Stimulated activated naive B cell treated with anti-CD40 and anti-IgM and Interleukin-4, amounts not matched to agents 10 μg/mL and 1 μg/mL and 100 μg/mL, for 72 hours (primary cell): Measurements from ENCODE around the gene KAT7.
"Not testable (repeated sequence)": the region's sequence is repeated elsewhere in the genome, so short reads cannot be mapped to it uniquely, and the experiment has no call there.

Source experiments
- ATAC-seq, 2 donors: fragments of 150-1000 bp; cut with Tn5 transposase; replicated peaks; 2 replicates each; pipeline ENCODE4 v1.10.0; 2021; ENCODE audit warnings: moderate library complexity in 1 of 2
- DNase-seq: peaks from one replicate; pipeline ENCODE4 v3.0.0; 2021
- H3K27ac Mint-ChIP-seq: one replicate; pipeline ENCODE4 v1.8.0; 2022; ENCODE audit warnings: mild to moderate bottlenecking, mixed read lengths
- H3K27me3 Mint-ChIP-seq, 2 donors: one replicate each; pipeline ENCODE4 v1.8.0; 2022; ENCODE audit warnings: mixed read lengths in 2 of 2
- H3K36me3 Mint-ChIP-seq, 2 donors: one replicate each; pipeline ENCODE4 v1.8.0; 2022; ENCODE audit warnings: mixed read lengths in 2 of 2, mild to moderate bottlenecking in 1 of 2
- H3K4me1 Mint-ChIP-seq, 2 donors: one replicate each; pipeline ENCODE4 v1.8.0; 2022; ENCODE audit warnings: mixed read lengths in 2 of 2, mild to moderate bottlenecking in 1 of 2
- H3K4me3 Mint-ChIP-seq, 2 donors: one replicate each; pipeline ENCODE4 v1.8.0; 2022; ENCODE audit warnings: mild to moderate bottlenecking in 2 of 2, mixed read lengths in 2 of 2, moderate library complexity in 1 of 2
- H3K9me3 Mint-ChIP-seq, 2 donors: one replicate each; pipeline ENCODE4 v1.8.0; 2022; ENCODE audit warnings: mixed read lengths in 2 of 2, mild to moderate bottlenecking in 1 of 2

The KAT7 gene

DNA sequence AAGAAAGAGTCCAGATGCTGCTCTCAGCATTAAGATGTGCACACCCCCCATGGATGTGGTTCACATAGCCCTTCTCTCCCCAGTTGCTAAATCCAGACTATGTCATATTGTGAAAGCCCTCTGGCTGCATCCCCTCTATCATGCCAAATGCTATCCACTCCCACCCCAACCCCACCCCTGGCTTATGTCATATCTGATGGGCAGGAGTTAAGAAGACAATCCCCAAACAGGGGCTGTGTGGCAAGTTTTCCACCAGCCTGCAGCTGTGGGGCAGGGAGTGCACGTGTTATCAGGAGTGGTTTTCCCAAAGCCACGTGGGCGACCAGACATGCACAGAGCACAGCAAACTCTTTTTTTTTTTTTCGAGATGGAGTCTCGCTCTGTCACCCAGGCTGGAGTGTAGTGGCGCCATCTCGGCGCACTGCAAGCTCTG lies 34.5 kb upstream of the KAT7 start:
- Mint-ChIP-seq H3K4me3 (no peak overlapping the region), H3K36me3 (peaks cover 7 to 30% of the 10 kb centered on the region in 2 donors), H3K4me1 (peaks cover 31 to 65% of the 10 kb centered on the region in 2 donors), H3K27ac (no peak overlapping the region), H3K9me3 (no peaks in the 10 kb centered on the region), H3K27me3 (no peaks in the 10 kb centered on the region)
- no peak for ATAC-seq
- no peak for DNase-seq

DNA sequence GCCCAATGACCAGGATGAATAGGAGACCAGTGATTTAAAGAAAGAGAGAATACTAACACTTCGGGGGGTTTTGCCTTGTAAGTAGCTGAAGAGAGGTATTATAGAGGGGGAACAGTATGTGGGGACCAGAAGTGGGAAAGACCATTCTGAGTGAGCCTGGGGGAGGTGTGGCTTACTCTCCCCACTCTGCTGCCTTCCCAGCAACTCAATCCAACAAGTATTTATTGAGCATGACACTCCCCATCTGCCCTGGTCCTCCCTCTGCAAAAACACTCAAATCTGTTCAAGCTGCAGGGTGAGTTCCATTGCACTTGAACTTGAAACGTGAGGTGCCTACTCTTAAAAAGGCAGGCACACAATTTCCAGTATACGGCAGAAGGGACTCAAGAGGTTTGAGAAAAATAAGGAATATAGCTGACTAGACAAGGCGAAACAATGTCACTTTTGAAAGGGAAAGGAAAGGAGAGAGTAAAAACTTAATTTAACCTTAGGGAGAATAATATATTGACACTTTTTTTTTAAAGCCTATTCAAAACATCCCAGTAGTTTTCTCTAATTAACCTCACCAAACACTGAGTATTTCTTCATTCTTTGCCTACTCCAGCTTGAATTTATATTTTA lies 32.7 kb upstream of the KAT7 start:
- Mint-ChIP-seq H3K27ac (no peak overlapping the region), H3K27me3 (no peaks in the 10 kb centered on the region), H3K4me3 (no peak overlapping the region), H3K9me3 (no peaks in the 10 kb centered on the region), H3K4me1 (peaks cover 29 to 66% of the 10 kb centered on the region in 2 donors), H3K36me3 (peaks cover 7 to 21% of the 10 kb centered on the region in 2 donors)
- DNase-seq (no peak), ATAC-seq (no peak)

DNA sequence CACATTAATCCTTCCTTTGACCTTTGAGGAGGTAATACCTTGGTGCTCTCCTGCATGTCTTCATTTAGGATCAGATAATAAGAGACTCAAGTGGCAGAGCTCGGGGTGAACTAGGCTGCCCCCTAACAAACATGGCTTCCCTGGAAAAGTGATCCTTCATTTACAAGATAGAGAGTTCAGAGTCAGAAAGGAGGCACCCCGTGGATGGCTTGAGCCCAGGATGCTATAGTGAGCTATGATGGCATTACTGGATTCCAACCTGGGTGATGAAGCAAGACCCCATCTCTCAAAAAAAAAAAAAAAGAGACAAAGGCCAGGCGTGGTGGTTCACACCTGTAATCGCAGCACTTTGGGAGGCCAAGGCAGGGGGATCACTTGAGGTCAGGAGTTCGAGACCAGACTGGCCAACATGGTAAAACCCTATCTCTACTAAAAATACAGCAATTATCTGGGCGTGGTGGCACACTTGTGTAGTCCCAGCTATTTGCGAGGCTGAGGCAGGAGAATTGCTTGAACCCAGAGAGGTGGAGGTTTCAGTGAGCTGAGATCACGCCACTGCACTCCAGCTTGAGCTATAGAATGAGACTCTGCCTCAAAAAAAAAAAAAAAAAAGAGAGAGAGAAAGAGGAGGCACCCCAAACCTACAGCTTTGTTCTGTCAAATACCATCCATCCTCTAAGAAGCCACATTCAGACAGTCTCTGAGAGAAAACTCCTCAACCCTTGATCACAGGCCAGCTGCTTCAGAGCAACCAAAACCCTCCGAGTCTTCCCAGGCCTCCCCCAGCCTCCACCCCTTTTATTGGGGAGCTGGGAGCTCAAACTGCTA lies 31.9 kb upstream of the KAT7 start:
- H3K4me1 Mint-ChIP-seq: peaks cover 32 to 73% of the 10 kb centered on the region in 2 donors
- H3K36me3 Mint-ChIP-seq: peaks cover 7 to 21% of the 10 kb centered on the region in 2 donors
- H3K4me3 Mint-ChIP-seq: no peak overlapping the region
- no peaks in the 10 kb centered on the region for H3K9me3 Mint-ChIP-seq
- no peaks in the 10 kb centered on the region for H3K27me3 Mint-ChIP-seq
- ATAC-seq (no peak), DNase-seq (no peak)
- no peak overlapping the region for H3K27ac Mint-ChIP-seq

DNA sequence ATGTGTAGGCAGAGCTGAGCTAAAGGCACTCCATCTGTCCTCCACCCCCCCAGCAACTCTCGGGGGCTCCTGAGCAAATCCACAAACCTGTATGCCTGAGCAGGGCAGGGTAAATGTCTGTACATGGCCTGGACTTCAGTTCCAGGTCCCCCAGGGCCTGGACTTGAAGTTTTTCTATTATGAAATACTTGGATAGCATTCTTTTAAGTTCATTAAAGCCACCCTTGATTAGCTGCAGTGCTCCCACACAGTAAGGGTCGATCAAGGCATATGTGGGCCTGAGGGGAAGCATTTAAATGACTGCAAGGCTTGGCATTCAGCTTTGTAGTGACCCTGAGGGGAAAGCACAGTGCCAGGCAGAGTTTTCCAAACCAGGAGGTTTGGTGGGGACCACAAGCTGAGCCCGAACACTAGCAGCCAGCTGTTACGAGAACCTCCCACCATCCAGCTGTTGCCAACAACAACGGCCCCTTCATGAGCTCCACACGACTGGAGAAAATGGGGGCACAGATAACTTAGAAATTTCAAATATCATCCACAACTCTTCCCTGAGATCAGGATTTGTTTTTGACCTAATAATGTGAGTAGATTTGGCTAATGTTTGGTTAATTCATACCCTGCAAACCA lies 31.2 kb upstream of the KAT7 start:
- DNase-seq (no peak), ATAC-seq (no peak)
- peaks cover 34 to 77% of the 10 kb centered on the region in 2 donors for H3K4me1 Mint-ChIP-seq
- no peak overlapping the region for H3K27ac Mint-ChIP-seq
- peaks cover 6 to 19% of the 10 kb centered on the region in 2 donors for H3K36me3 Mint-ChIP-seq
- H3K9me3 Mint-ChIP-seq: no peaks in the 10 kb centered on the region
- no peaks in the 10 kb centered on the region for H3K27me3 Mint-ChIP-seq
- no peak overlapping the region for H3K4me3 Mint-ChIP-seq

DNA sequence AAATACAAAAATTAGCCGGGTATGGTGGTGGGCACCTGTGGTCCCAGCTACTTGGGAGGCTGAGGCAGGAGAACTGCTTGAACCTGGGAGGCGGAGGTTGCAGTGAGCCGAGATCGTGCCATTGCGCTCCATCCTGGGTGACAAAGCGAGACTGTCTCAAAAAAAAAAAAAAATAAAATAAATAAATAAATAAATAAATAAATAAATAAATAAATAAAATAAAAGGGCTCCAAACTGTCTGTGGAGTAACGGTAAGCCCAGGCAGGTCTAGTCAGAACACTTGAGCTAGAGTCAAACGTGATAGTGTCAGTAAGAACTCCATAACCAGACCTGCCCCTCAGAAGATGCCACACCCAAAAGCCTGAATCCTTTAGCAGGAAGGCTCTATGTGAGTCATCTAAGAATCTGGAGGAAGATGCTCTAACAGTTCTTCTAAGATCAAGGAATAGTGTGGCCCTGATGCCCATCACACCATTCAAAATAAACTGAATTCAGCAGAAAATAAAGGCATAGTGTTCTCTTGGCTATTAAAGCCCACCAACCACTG lies 29.9 kb upstream of the KAT7 start:
- H3K4me3 Mint-ChIP-seq, H3K27me3 Mint-ChIP-seq, H3K9me3 Mint-ChIP-seq, H3K27ac Mint-ChIP-seq, ATAC-seq, DNase-seq: not testable (repeated sequence)
- Mint-ChIP-seq H3K4me1 (peaks cover 43 to 77% of the 10 kb centered on the region in 2 donors), H3K36me3 (peaks cover 6 to 19% of the 10 kb centered on the region in 2 donors)

DNA sequence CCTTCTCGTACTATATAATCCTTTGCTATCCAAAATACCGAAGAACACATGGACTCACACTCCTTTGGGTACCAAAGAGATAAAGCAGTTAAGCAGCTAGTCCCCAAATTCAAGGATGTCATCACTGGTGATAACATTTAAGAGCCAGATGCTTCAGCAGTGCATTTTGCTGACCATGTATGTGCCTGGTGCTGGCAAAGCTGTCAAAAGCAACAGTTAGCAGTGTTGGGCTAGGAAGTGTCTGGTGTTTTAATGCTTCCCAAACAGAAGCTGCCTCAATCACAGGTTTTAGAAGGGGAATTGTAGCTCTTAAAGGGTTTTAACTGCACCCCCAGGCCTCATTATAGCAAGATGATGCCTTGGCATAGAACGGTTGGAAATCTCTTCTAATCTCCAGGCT lies 29.3 kb upstream of the KAT7 start:
- H3K27me3 Mint-ChIP-seq: no peaks in the 10 kb centered on the region
- H3K4me3 Mint-ChIP-seq: no peak overlapping the region
- H3K4me1 Mint-ChIP-seq: peaks cover 45 to 76% of the 10 kb centered on the region in 2 donors
- ATAC-seq (no peak), DNase-seq (no peak)
- H3K36me3 Mint-ChIP-seq: peaks cover 6 to 20% of the 10 kb centered on the region in 2 donors
- H3K9me3 Mint-ChIP-seq: peaks cover 0 to under 1% of the 10 kb centered on the region in 2 donors
- no peak overlapping the region for H3K27ac Mint-ChIP-seq

DNA sequence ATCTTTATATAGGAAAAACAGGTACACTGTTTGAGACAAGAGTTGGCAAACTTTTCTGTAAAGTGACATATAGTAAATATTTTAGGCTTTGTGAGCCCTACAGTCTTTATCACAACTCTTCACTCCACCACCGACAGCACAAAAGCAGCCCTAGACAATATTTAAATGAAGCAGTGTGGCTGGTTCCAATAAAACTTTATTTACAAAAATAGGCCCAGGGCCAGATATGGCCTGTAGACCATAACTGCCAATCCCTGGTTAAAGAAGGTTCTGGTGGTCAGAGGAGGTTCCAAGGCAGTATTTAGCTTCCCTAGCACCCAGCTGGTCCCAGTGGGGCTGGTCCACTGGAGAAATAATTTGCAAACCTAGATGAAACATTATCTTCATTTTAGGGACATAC lies 28.2 kb upstream of the KAT7 start:
- ATAC-seq: no peak
- peaks cover 6 to 18% of the 10 kb centered on the region in 2 donors for H3K36me3 Mint-ChIP-seq
- H3K4me1 Mint-ChIP-seq: peaks cover 42 to 79% of the 10 kb centered on the region in 2 donors
- no peak for DNase-seq
- H3K27me3 Mint-ChIP-seq: no peaks in the 10 kb centered on the region
- no peak overlapping the region for H3K4me3 Mint-ChIP-seq
- peaks cover 0 to 3% of the 10 kb centered on the region in 2 donors for H3K9me3 Mint-ChIP-seq
- no peak overlapping the region for H3K27ac Mint-ChIP-seq

DNA sequence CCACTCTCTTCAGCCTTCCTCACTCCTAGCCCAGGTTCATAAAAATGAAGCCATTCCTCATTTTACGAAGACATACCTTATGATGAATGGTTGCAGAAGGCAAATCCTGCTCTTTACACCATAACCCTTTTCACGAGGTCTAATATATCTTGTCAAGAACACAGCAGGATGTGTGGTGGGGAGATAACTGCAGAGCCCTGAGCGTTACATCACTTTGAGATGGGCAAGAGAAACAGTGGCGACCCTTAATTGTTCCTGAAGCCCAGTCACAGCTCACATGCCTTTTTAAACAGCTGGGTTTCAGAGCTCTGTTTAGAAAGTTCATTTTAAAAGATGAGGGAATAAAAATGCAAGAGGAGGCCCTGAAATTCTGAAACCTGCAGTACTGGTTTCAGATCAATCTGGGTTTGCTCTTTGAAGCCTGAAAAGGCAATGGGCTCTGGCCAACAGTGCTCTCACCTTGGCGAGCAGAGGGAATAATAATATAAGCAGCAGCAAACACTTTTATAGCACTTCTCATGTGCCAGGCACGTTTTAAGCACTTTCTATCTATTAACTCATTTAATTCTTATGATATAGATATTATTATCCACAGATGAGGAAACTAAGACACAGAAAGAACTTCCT lies 27.4 kb upstream of the KAT7 start:
- H3K4me3 Mint-ChIP-seq: peak overlapping the region in 1 of 2 donors; percentile 19
- peaks cover 38 to 75% of the 10 kb centered on the region in 2 donors for H3K4me1 Mint-ChIP-seq
- H3K9me3 Mint-ChIP-seq: peaks cover 4 to 5% of the 10 kb centered on the region in 2 donors
- H3K36me3 Mint-ChIP-seq: peaks cover 6 to 14% of the 10 kb centered on the region in 2 donors
- ATAC-seq (no peak), DNase-seq (no peak)
- H3K27ac Mint-ChIP-seq: no peak overlapping the region
- no peaks in the 10 kb centered on the region for H3K27me3 Mint-ChIP-seq

DNA sequence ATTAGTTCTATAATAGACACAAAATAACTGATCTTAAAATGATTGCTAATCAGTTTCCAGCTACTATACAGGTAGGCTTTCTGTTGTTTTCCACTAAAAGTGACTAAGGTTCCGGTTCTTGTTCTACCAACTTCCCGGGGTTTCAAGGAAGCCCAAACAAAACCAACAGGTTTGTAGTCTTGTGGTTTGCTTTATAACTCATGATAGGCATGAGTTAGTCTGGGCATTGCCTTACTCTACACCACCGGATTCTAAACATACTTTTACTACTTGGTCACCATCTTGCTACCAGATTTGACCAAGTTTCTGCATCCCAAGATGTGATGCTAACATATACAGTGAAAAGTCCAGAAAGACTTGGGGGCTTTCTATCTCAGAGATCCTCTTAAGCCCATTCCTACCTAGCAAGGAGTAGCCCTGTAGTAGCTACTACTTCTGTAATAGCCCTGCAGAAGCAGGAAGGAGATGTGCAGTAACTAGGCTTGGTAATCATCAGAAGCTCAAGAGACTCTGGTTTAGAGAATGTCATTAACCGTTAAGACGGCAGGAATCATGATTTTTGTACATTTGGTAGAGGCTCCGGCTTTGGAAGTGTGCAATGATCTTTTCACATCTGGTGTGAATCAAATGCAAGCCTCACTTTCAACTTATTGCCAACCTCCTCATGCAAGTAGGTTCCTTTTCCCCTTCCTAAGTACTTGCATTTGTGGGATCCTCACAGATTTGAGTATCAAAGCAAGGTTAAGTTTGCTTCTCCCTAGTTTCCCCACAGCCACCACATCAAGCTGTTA lies 26.1 kb upstream of the KAT7 start:
- Mint-ChIP-seq H3K27me3 (no peaks in the 10 kb centered on the region), H3K27ac (peak overlapping the region; percentile 22), H3K9me3 (peaks cover 4 to 5% of the 10 kb centered on the region in 2 donors), H3K4me3 (peak overlapping the region; percentile 84 to 99), H3K4me1 (peaks cover 33 to 63% of the 10 kb centered on the region in 2 donors), H3K36me3 (peaks cover 3 to 10% of the 10 kb centered on the region in 2 donors)
- ATAC-seq (no peak), DNase-seq (no peak)

DNA sequence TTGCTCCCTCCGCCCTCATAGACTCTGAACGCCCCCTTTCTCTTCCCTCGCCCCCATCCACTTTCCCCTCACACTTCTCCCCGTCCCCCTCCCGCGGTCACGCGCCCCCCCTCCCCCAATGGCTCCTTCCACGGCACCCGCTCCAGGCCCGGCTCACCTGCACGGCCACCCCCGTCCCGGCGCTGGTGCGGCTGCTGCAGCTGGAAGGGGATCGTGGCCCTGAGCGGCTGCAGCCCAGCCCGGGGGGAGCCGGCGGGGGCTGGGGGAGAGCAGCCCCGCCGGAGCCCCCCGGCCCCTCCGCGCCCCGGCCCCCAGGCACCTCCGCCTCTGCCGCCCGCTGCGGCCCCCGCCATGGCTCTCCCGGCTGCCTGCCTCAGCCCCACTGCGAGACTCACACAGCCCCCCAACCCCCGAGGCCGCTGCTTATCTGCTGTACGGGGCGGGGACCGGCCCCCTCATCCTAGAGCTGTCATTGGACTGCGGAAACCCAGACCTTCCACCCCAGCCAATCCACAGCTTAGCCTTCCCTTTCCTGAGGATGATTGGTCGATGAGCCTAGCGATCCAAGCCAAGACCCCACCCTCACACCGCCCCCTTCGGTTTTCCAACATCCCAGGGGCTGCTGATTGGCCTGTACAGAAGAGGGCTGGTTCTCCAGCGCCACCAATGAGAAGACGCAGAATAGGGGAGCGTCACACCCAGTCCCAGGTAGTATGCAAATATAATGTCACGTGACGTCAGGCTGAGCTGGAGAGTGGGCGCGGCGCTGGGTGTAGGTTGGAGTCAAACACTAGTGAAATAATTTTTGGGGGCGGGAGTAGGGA lies 24.5 kb upstream of the KAT7 start, which contains the start of gene FAM117A:
Gene FAM117A, minus strand, starts transcription at position 397 of the 824 bp plus-strand sequence. Its CDS starts 44 bp downstream, at position 353.
- peaks cover 33 to 62% of the 10 kb centered on the region in 2 donors for H3K4me1 Mint-ChIP-seq
- peak within 1 kb of the TSS; percentile 96 for H3K27ac Mint-ChIP-seq
- no peaks in the 10 kb centered on the region for H3K27me3 Mint-ChIP-seq

DNA sequence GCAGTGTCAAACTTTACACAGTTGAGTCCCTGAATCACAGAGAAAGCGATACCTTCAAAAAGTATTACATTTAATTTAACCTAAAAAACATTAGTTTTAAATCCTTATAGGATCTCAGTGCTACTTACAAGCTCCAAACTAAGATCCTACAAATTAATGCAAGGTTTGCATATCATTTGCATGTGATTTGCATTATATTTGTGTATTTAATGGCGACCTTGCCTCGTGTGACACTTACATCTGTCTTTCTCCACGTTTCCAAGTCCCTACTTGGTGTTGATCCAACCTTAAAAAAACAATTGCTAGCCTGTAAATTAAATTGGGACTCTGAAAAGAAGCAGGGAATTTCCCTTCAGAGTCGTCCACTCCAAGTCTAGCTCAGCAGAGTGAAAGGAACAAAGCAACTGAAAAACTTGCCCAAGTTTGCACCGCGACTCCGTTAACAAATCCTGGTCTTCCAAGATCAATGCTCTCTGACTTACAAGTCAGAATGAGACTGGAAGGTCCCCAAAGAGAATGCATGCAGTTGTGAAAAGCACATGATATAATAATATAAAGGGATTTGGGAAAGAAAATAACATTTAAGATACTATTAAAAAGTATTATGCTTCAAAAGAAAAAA lies 23.8 kb upstream of the KAT7 start:
- Mint-ChIP-seq H3K27me3 (no peaks in the 10 kb centered on the region), H3K4me3 (peak overlapping the region; percentile 84 to 99), H3K4me1 (peaks cover 33 to 58% of the 10 kb centered on the region in 2 donors), H3K27ac (peak overlapping the region; percentile 93), H3K36me3 (peaks cover 3% of the 10 kb centered on the region in 2 donors), H3K9me3 (peaks cover 4 to 5% of the 10 kb centered on the region in 2 donors)
- DNase-seq (no peak), ATAC-seq (no peak)

More for the DNA sequence above, 24.5 kb upstream of the KAT7 start, which contains the start of gene FAM117A:
- Mint-ChIP-seq H3K4me3 (peak within 1 kb of the TSS; percentile 84 to 99), H3K9me3 (peaks cover 4 to 5% of the 10 kb centered on the region in 2 donors), H3K36me3 (peaks cover 3% of the 10 kb centered on the region in 2 donors)
- ATAC-seq (peak; percentile 94), DNase-seq (peak; percentile 98)

DNA sequence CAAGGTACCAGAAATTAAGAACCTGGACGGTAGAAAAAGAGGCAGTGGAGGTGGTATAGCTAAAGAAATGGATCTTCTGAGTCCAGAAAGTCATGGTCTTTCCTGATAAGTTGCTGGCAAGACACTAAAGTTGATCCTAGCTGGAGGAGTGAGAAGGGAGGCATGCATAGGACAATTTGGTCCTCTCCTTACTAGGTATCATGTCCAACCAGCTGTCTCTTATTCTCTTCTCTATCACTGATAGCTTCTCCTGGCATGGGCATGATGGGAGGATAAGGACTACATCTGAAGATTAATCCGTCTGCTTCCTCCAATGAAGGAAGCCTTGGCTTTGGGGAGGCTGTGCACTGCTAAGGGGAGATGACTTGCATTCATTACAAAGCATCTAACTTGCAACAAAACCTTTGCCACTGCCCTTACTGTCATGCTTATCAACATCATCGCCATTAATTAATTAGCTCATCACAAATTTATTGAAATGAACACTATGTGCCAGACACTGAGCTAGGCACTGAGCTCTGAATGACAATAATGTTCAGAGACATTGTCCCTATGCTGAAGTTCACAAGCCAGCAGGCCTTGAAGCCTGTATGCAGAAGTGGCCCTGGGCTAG lies 21.5 kb upstream of the KAT7 start:
- ATAC-seq (no peak), DNase-seq (no peak)
- Mint-ChIP-seq H3K4me3 (no peak overlapping the region), H3K36me3 (peaks cover 3% of the 10 kb centered on the region in 2 donors), H3K4me1 (peaks cover 22 to 35% of the 10 kb centered on the region in 2 donors), H3K27me3 (no peaks in the 10 kb centered on the region), H3K9me3 (peaks cover 4 to 5% of the 10 kb centered on the region in 2 donors), H3K27ac (no peak overlapping the region)
